Measurements from ENCODE around the gene C1orf159.
"Not testable (repeated sequence)": the region's sequence is repeated elsewhere in the genome, so short reads cannot be mapped to it uniquely, and the experiment has no call there.

Gene C1orf159

GRCh38 chr1:1063945-1064831 lies 51.7 kb downstream of the C1orf159 start:
- DNase-seq: peak; percentile 96

GRCh38 chr1:1063261-1063944 lies 52.5 kb downstream of the C1orf159 start:
- DNase-seq: no peak

- DNase-seq: no peak
Observed at GRCh38 chr1:1062348-1063163, 53.3 kb downstream of the C1orf159 start.

- no peak for DNase-seq
Observed at GRCh38 chr1:1061682-1062345, 54.1 kb downstream of the C1orf159 start.

- no peak for DNase-seq
Observed at GRCh38 chr1:1060281-1061000, 55.4 kb downstream of the C1orf159 start.

- DNase-seq: peak; percentile 97
Observed at GRCh38 chr1:1059494-1060280, 56.2 kb downstream of the C1orf159 start.

- peak; percentile 79 for DNase-seq
Observed at GRCh38 chr1:1058921-1059493, 56.9 kb downstream of the C1orf159 start.

- no peak for DNase-seq
Observed at GRCh38 chr1:1058088-1058905, 57.6 kb downstream of the C1orf159 start.

GRCh38 chr1:1057769-1058087 lies 58.2 kb downstream of the C1orf159 start:
- DNase-seq: not testable (repeated sequence)

GRCh38 chr1:1055841-1056736 lies 59.8 kb downstream of the C1orf159 start:
- DNase-seq: no peak

- DNase-seq: no peak
Observed at GRCh38 chr1:1054971-1055370, 60.9 kb downstream of the C1orf159 start.

- no peak for DNase-seq
Observed at GRCh38 chr1:1054099-1054700, 61.7 kb downstream of the C1orf159 start.

- no peak for DNase-seq
Observed at GRCh38 chr1:1053682-1054081, 62.2 kb downstream of the C1orf159 start.

GRCh38 chr1:1053022-1053421 lies 62.9 kb downstream of the C1orf159 start:
- DNase-seq: no peak

- no peak for DNase-seq
Observed at GRCh38 chr1:1052003-1052840, 63.7 kb downstream of the C1orf159 start.

- DNase-seq: no peak
Observed at GRCh38 chr1:1051127-1051810, 64.6 kb downstream of the C1orf159 start.

- no peak for DNase-seq
Observed at GRCh38 chr1:1050577-1051052, 65.3 kb downstream of the C1orf159 start.

Measured in activated effector memory CD4-positive, alpha-beta T cell treated with anti-CD3 and anti-CD28 coated beads, Interleukin-2, amount 50 U/mL, for 16 hours (primary cell).